Trophoblast cell (in vitro differentiated cells and primary cell): ENCODE measurements around the gene ZNF224.

Experiments used
- DNase-seq, 2 donors: peaks; one replicate each; pipeline ENCODE4 v3.0.0-alpha.2; 2016
- H2AFZ ChIP-seq: 2 replicates; pipeline ENCODE4 v1.6.1; 2013; ENCODE audit warnings: low read length, moderate library complexity, mild to moderate bottlenecking; ENCODE audit not compliant: insufficient read depth, poor library complexity
- H2AK5ac ChIP-seq: 2 replicates; pipeline ENCODE4 v1.6.1; 2013; ENCODE audit warnings: mild to moderate bottlenecking, low read length
- H2BK120ac ChIP-seq: 2 replicates; pipeline ENCODE4 v1.6.1; 2013; ENCODE audit warnings: low read length, mild to moderate bottlenecking, moderate library complexity; ENCODE audit not compliant: insufficient read depth, poor library complexity
- H2BK12ac ChIP-seq: 2 replicates; pipeline ENCODE4 v1.6.1; 2013; ENCODE audit warnings: mild to moderate bottlenecking, low read length, moderate library complexity
- H2BK5ac ChIP-seq: 2 replicates; pipeline ENCODE4 v1.6.1; 2013; ENCODE audit warnings: low read length, low read depth, moderate library complexity, mild to moderate bottlenecking; ENCODE audit not compliant: poor library complexity
- H3K14ac ChIP-seq: 2 replicates; pipeline ENCODE4 v1.6.1; 2013; ENCODE audit warnings: mild to moderate bottlenecking, low read length
- H3K18ac ChIP-seq: 2 replicates; pipeline ENCODE4 v1.6.1; 2013; ENCODE audit warnings: mild to moderate bottlenecking, low read length
- H3K23ac ChIP-seq: 2 replicates; pipeline ENCODE4 v1.6.1; 2013; ENCODE audit warnings: low read length
- H3K27ac ChIP-seq: 2 replicates; pipeline ENCODE4 v1.5.1; 2013; ENCODE audit warnings: low read depth, mild to moderate bottlenecking, inconsistent platforms, low read length, moderate library complexity
- H3K27me3 ChIP-seq: 2 replicates; pipeline ENCODE4 v1.6.1; 2013; ENCODE audit warnings: inconsistent platforms, mild to moderate bottlenecking, low read length, moderate library complexity; ENCODE audit not compliant: insufficient read depth
- H3K36me3 ChIP-seq, 2 experiments: 1 replicate in 1 of 2; 2 replicates in 1 of 2; pipeline ENCODE4 v1.6.1; 2013; ENCODE audit warnings: low read length in 2 of 2, mild to moderate bottlenecking in 2 of 2, moderate library complexity in 1 of 2; ENCODE audit not compliant: insufficient read depth in 2 of 2, control insufficient read depth in 1 of 2
- H3K4ac ChIP-seq: 2 replicates; pipeline ENCODE4 v1.6.1; 2013; ENCODE audit warnings: low read depth, mild to moderate bottlenecking, low read length, moderate library complexity
- H3K4me1 ChIP-seq, 2 experiments: 1 replicate in 1 of 2; 2 replicates in 1 of 2; pipeline ENCODE4 v1.6.1; 2013; ENCODE audit warnings: low read length in 2 of 2, mild to moderate bottlenecking in 2 of 2, moderate library complexity in 1 of 2; ENCODE audit not compliant: insufficient read depth in 2 of 2, control insufficient read depth in 1 of 2
- H3K4me2 ChIP-seq: 2 replicates; pipeline ENCODE4 v1.6.1; 2013; ENCODE audit warnings: inconsistent platforms, mild to moderate bottlenecking, low read length, moderate library complexity
- H3K4me3 ChIP-seq: 2 replicates; pipeline ENCODE4 v1.5.1; 2013; ENCODE audit warnings: mild to moderate bottlenecking, low read depth, low read length, inconsistent platforms
- H3K79me1 ChIP-seq: one replicate; pipeline ENCODE4 v1.6.1; 2013; ENCODE audit warnings: low read length
- H3K79me2 ChIP-seq: 2 replicates; pipeline ENCODE4 v1.6.1; 2013; ENCODE audit warnings: low read length, mild to moderate bottlenecking; ENCODE audit not compliant: control insufficient read depth, insufficient read depth, poor library complexity
- H3K9ac ChIP-seq: 2 replicates; pipeline ENCODE4 v1.6.1; 2013; ENCODE audit warnings: mild to moderate bottlenecking, low read length
- H3K9me3 ChIP-seq: 2 replicates; pipeline ENCODE4 v1.6.1; 2013; ENCODE audit warnings: low read depth, mild to moderate bottlenecking, control low read depth, inconsistent platforms, low read length; ENCODE audit not compliant: insufficient read depth
- H4K12ac ChIP-seq: 2 replicates; pipeline ENCODE4 v1.6.1; 2013; ENCODE audit warnings: low read depth, mild to moderate bottlenecking, low read length, moderate library complexity
- H4K8ac ChIP-seq: 2 replicates; pipeline ENCODE4 v1.6.1; 2013; ENCODE audit warnings: low read depth, mild to moderate bottlenecking, low read length, moderate library complexity
- H4K91ac ChIP-seq: one replicate; pipeline ENCODE4 v1.6.1; 2013; ENCODE audit warnings: low read depth, mild to moderate bottlenecking, low read length, moderate library complexity
- WGBS: extraction: QIAGEN DNeasy Blood & Tissue Kit; methylation state at CpG from one replicate; pipeline ENCODE4 v1.1.7; 2013; ENCODE audit warnings: missing lambda C conversion rate; ENCODE audit not compliant: insufficient read length, insufficient coverage; ENCODE audit errors: extremely low coverage; 5-methylcytosine and 5-hydroxymethylcytosine counted together

Gene ZNF224

DNA sequence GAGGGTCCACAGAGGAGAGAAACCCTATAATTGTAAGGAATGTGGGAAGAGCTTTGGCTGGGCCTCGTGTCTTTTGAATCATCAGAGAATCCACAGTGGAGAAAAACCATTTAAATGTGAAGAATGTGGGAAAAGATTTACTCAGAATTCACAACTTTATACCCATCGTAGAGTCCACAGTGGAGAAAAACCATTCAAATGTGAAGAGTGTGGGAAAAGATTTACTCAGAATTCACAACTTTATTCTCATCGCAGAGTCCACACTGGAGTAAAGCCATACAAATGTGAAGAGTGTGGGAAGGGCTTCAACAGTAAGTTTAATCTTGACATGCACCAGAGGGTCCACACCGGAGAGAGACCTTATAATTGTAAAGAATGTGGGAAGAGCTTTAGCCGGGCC lies 37.8 kb downstream of the ZNF224 start:
- H3K79me2 ChIP-seq, result no peaks in the 10 kb centered on the region
- no CpG with 5 or more reads among the region's 5 CpGs for WGBS
- H3K4me1 ChIP-seq, result no peaks in the 10 kb centered on the region
- H2AFZ ChIP-seq, result no peak overlapping the region
- no peak overlapping the region for H3K14ac ChIP-seq
- no peak overlapping the region for H2BK5ac ChIP-seq
- H3K18ac ChIP-seq, result no peak overlapping the region
- no peaks in the 10 kb centered on the region for H3K79me1 ChIP-seq
- no peak overlapping the region for H3K23ac ChIP-seq
- no peaks in the 10 kb centered on the region for H3K9me3 ChIP-seq
- no peak for DNase-seq
- H2BK12ac ChIP-seq, result no peak overlapping the region
- no peak overlapping the region for H2BK120ac ChIP-seq
- no peak overlapping the region for H3K4ac ChIP-seq
- no peaks in the 10 kb centered on the region for H3K27me3 ChIP-seq
- H2AK5ac ChIP-seq, result no peak overlapping the region
- no peak overlapping the region for H4K8ac ChIP-seq
- H3K27ac ChIP-seq, result no peak overlapping the region
- H4K91ac ChIP-seq, result no peak overlapping the region
- peaks cover 9 to 14% of the 10 kb centered on the region in 2 experiments for H3K36me3 ChIP-seq
- H3K9ac ChIP-seq, result no peak overlapping the region
- H3K4me3 ChIP-seq, result no peak overlapping the region
- no peak overlapping the region for H4K12ac ChIP-seq
- H3K4me2 ChIP-seq, result no peak overlapping the region

GRCh38 chr19:44141191-44142058 lies 47.3 kb downstream of the ZNF224 start, which contains the start of gene ZNF234:
TSS of gene ZNF234 (plus strand) at chr19:44141554. CDS start at chr19:44144633, 3,079 bp downstream.
- peak within 1 kb of the TSS; percentile 38 for H4K12ac ChIP-seq
- WGBS, result no CpG with 5 or more reads among the region's 52 CpGs

DNA sequence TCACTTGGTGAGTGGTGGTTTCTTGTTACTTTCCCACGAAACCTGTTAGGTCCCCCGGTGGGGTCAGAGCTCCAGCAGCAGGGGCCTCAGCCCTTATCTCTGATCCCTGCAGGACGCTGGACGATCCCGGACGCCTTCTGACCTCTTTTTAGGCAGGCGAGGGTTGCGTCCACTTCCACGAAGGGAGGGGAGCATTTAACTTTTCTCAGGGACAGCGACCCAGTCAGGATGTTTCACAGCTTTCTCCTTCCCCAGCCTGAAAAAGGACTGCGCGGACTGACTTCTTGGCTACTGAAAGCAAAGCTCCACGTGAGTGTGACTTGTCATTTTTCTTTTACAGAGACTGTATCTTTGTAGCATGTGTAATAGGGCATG lies 47.9 kb downstream of the ZNF224 start:
- Histone ChIP-seq H3K4ac (no peak overlapping the region), H4K12ac (no peak overlapping the region), H3K23ac (no peak overlapping the region), H3K9ac (peak overlapping the region; percentile 0), H2AK5ac (no peak overlapping the region), H3K27ac (no peak overlapping the region), H2BK120ac (no peak overlapping the region), H3K36me3 (peaks cover 5 to 7% of the 10 kb centered on the region in 2 experiments), H3K79me1 (peaks cover 6% of the 10 kb centered on the region), H4K91ac (no peak overlapping the region), H3K18ac (no peak overlapping the region), H3K4me1 (peaks cover 0 to 3% of the 10 kb centered on the region in 2 experiments), H3K14ac (no peak overlapping the region), H4K8ac (no peak overlapping the region), H2BK5ac (no peak overlapping the region), H3K9me3 (no peaks in the 10 kb centered on the region), H3K27me3 (no peaks in the 10 kb centered on the region), H2BK12ac (no peak overlapping the region), H3K4me3 (peak overlapping the region; percentile 90), H2AFZ (no peak overlapping the region), H3K4me2 (peak overlapping the region; percentile 82), H3K79me2 (peaks cover 2% of the 10 kb centered on the region)
- peak in 1 of 2 donors; percentile 7 for DNase-seq
- no CpG with 5 or more reads among the region's 13 CpGs for WGBS

More at GRCh38 chr19:44141191-44142058, 47.3 kb downstream of the ZNF224 start, which contains the start of gene ZNF234:
- peaks cover 0 to 3% of the 10 kb centered on the region in 2 experiments for H3K4me1 ChIP-seq
- H3K9ac ChIP-seq, result peak within 1 kb of the TSS; percentile 81
- H3K9me3 ChIP-seq, result no peaks in the 10 kb centered on the region
- H3K79me1 ChIP-seq, result peaks cover 6% of the 10 kb centered on the region
- peak within 1 kb of the TSS; percentile 34 for H2BK5ac ChIP-seq
- peaks cover 5 to 7% of the 10 kb centered on the region in 2 experiments for H3K36me3 ChIP-seq
- peaks cover 2% of the 10 kb centered on the region for H3K79me2 ChIP-seq
- peak within 1 kb of the TSS; percentile 27 for H2BK120ac ChIP-seq
- peak within 1 kb of the TSS; percentile 14 for H3K27ac ChIP-seq
- peak within 1 kb of the TSS; percentile 9 for H3K4ac ChIP-seq
- H3K18ac ChIP-seq, result peak within 1 kb of the TSS; percentile 58
- DNase-seq, result peak; percentile 65 to 76
- H3K4me2 ChIP-seq, result peak within 1 kb of the TSS; percentile 82
- H3K23ac ChIP-seq, result no peak within 1 kb of the TSS
- H2AFZ ChIP-seq, result peak within 1 kb of the TSS; percentile 65
- H3K27me3 ChIP-seq, result no peaks in the 10 kb centered on the region
- H2AK5ac ChIP-seq, result no peak within 1 kb of the TSS
- H4K8ac ChIP-seq, result peak within 1 kb of the TSS; percentile 79
- H3K4me3 ChIP-seq, result peak within 1 kb of the TSS; percentile 90
- H3K14ac ChIP-seq, result peak within 1 kb of the TSS; percentile 65
- H2BK12ac ChIP-seq, result no peak within 1 kb of the TSS
- peak within 1 kb of the TSS; percentile 60 for H4K91ac ChIP-seq

GRCh38 chr19:44149776-44150175 lies 55.6 kb downstream of the ZNF224 start:
- Histone ChIP-seq H4K12ac (no peak overlapping the region), H3K36me3 (peaks cover 31 to 43% of the 10 kb centered on the region in 2 experiments), H4K8ac (no peak overlapping the region), H3K18ac (no peak overlapping the region), H3K79me2 (no peaks in the 10 kb centered on the region), H3K4me1 (no peaks in the 10 kb centered on the region), H3K4ac (no peak overlapping the region), H2BK120ac (no peak overlapping the region), H4K91ac (no peak overlapping the region), H3K79me1 (no peaks in the 10 kb centered on the region), H3K4me3 (no peak overlapping the region), H3K23ac (no peak overlapping the region), H3K9me3 (no peaks in the 10 kb centered on the region), H3K14ac (no peak overlapping the region), H2AK5ac (no peak overlapping the region), H3K4me2 (no peak overlapping the region), H3K9ac (no peak overlapping the region), H2BK5ac (no peak overlapping the region), H2BK12ac (no peak overlapping the region), H2AFZ (no peak overlapping the region), H3K27ac (no peak overlapping the region), H3K27me3 (no peaks in the 10 kb centered on the region)
- no CpG with 5 or more reads among the region's 4 CpGs for WGBS
- DNase-seq, result no peak
